GM19351 (cell line): Measurements from ENCODE around the gene DOHH.

Experiments
- ATAC-seq: cut with Tn5 transposase; IDR thresholded peaks from one replicate; pipeline ENCODE4 v1.9.1; 2021; ENCODE audit warnings: mild to moderate bottlenecking, moderate library complexity; ENCODE audit not compliant: unreplicated experiment

DOHH gene

DNA sequence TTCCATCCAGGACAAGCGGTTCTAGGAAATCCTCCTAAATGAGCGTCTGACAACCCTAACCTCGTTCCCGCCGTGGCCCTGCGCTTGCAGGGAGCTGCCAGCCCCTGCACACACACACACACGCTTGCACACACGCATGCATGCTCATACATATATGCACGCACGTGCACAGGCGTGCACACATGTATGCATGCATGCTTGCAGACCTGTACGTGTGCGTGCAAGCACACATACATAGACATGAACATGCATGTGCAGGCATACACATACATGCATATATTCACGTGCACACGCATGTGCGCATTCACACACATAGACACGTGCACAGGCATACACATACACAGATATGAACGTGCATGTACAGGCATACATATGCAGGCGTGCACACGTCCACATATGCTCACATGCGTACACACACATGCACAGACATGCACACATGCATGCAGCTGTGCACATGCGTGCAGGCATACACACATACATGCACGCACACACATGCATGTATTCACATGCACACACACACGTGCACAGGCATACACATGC lies 55.7 kb downstream of the DOHH start:
- ATAC-seq, result no peak

DNA sequence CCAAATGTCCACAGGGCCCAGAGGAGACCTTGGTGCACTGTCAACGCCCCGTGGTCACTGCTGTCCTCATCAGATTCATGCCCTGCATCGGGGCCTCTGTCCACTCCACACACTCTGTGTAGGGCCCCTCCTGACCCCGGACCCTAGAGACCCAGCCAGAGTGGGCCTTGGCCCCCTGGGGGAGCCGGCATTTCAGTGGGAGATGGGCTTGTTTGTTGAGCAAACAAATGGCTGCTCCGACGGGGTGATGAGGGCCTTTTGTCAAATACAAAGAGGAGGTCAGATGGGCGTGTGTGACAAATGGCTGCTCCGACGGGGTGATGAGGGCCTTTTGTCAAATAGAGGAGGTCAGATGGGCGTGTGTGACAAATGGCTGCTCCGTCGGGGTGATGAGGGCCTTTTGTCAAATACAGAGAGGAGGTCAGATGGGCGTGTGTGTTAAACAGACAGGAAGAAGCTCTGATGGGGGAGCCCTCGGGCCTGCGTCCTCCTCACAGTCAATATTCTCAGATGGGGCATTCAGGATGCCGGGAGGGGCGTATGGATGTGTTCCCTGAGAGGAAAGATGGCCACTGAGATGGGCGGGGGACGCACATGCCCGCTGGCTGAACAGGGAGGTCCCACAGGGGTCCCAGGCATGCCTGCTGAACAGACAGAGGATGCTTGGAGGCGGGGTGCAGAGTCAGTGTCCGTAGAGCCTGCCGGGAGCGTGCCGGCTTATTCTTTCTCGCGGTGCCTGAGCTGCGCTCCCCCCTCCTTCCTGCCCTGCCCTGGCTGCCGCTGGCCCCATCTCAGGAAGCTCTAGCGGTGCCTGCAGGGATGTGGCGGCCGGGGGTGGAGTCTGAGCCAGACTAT lies 56.4 kb downstream of the DOHH start:
- ATAC-seq, result no peak

DNA sequence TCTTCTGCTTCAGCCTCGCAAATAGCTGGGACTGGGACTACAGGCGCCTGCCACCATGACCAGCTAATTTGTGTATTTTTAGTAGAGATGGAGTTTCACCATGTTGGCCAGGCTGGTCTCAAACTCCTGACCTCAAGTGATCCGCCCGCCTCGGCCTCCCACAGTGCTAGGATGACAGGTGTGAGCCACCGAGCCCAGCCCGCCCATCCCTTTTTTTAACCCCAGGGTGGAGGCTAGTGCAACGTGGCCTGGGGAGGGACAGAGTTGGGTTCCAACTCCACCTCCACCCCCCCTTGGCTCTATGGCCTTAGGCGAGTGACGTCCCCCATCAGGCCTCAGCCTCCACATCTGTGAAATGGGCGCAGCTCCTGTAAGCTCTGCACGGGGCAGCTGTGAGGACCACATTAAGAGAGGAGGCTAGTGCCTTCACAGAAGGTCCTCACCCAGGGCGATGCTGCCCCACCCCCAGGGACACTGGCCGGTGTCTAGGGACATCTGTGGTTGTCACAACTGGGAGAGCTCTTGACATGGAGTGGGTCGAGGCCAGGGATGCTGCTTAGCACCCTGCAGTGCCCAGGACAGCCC lies 57.9 kb downstream of the DOHH start:
- ATAC-seq, result no peak

DNA sequence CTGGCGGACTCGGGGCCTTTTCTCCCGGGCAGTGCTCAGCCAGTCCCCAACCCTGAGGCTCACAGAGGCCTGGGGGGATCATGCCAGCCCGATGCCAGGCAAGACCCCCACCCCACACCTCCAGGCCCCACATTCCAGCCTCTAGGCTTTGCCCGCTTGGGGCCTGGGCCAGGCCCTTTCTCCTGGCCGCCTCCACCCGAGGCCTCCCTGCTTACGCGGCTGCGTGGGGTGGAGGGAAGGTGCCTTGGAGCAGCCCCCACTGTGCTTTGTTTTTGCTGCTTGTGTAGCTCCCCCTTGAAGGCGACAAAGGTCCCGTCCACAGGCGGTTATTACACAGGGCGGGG lies 58.5 kb downstream of the DOHH start:
- ATAC-seq, result no peak

DNA sequence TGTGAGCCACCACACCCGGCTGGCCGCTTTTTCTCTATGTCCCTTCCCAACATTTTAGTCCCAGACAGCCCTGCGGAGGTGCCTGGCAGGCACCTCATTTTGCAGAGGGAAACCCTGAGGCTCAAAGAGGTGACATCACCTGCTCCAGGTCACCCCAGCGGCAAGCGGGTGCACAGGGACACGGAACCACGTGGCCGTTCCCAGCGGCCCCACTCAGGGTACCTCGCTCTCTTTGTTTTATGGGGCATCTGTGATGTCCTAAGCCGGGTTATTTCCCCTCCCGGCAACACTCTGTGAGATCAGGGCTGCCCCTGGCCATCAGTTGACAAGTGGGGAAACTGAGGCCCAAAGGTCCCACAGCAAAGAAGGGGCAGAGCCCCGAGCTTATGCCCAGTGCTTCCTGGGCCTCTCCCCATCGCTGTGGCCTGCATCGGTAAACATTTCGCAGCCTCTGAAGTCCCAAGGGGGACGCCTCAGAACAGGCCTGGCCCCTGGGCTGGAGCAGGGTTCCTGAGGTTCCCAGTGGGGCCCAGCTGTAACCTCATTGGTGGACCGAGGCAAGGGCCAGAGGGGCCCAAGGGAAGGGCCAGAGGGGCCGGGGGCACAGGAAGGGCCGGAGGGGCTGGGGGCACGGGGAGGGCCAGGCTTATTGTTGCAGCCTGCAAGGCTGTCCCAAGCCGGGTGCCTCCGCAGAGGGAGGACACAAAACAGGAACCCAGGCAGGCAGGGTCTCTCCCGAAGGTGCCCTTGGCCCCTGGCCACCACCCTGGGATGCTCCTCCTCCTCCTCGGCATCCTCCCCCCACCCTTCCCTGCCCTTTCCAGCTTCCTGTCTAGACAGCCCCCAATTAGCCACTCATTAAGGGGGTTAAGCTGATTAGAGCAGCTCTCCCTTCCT lies 59.1 kb downstream of the DOHH start:
- ATAC-seq, result no peak
